ENCODE measurements around the gene RARG.

- TF ChIP-seq MAX (IDR thresholded peaks at IDR 0.05) (no peak), TCF12 (IDR thresholded peaks at IDR 0.05; ENCODE audit: low read depth) (no peak), RAD21 (IDR thresholded peaks at IDR 0.05; ENCODE audit: low read depth) (no peak), ZBTB7A (IDR thresholded peaks at IDR 0.05; ENCODE audit: low read depth) (peak; percentile 20; the same call in 1 of the 2 replicates), REST (IDR thresholded peaks at IDR 0.05; ENCODE audit: low read depth) (no peak), CEBPB (IDR thresholded peaks at IDR 0.05) (no peak)
Measured at GRCh38 chr12:53222806-53223261, 9.2 kb downstream of the RARG start.

Data from Ishikawa (cell line).